WTC11 (cell line): ENCODE data around the gene FUT6. TPM values are rescaled to one million over a fixed set of nuclear protein-coding genes. Genes with fewer than 3 reads are reported as not detected.
"Not testable (repeated sequence)": the region's sequence is repeated elsewhere in the genome, so short reads cannot be mapped to it uniquely, and the experiment has no call there.

Experiments used
- ATAC-seq: fragments of 200-7000 bp; cut with Tn5 transposase; 2 replicates; pipeline ENCODE4 v1.10.0; 2021; ENCODE audit warnings: mild to moderate bottlenecking, moderate library complexity
- CTCF ChIA-PET: fragments of 300-600 bp; sonication (Branson Sonifier 250); formaldehyde crosslinking; loops from one replicate; lab custom pipeline; 2021; ENCODE audit warnings: antibody characterized with exemption; lab: Charles Lee
- POLR2A ChIA-PET: fragments of 350-600 bp; sonication (Branson Sonifier 250); formaldehyde crosslinking; loops from one replicate; lab custom pipeline; 2021; ENCODE audit warnings: antibody characterized with exemption; lab: Charles Lee
- DNase-seq: peaks from one replicate; pipeline ENCODE4 v3.0.0; 2021; ENCODE audit warnings: low spot score
- H3K27ac Mint-ChIP-seq: 2 replicates; pipeline ENCODE4 v1.8.0; 2021; ENCODE audit warnings: mixed read lengths
- H3K27me3 Mint-ChIP-seq: 2 replicates; pipeline ENCODE4 v1.8.0; 2021; ENCODE audit warnings: low read depth, mild to moderate bottlenecking, moderate library complexity, mixed read lengths
- H3K36me3 Mint-ChIP-seq: 2 replicates; pipeline ENCODE4 v1.8.0; 2021; ENCODE audit warnings: mixed read lengths
- H3K4me1 Mint-ChIP-seq: 2 replicates; pipeline ENCODE4 v1.8.0; 2022; ENCODE audit warnings: mixed read lengths
- H3K4me3 Mint-ChIP-seq: 2 replicates; pipeline ENCODE4 v1.8.0; 2021; ENCODE audit warnings: mild to moderate bottlenecking, moderate library complexity, mixed read lengths
- H3K9me3 Mint-ChIP-seq: 2 replicates; pipeline ENCODE4 v1.8.0; 2021; ENCODE audit warnings: mixed read lengths
- ATF3 ChIP-seq: sonication (generic); formaldehyde crosslinking; conservative IDR thresholded peaks from 2 replicates; pipeline ENCODE4 v1.8.1; 2022; ENCODE audit warnings: mild to moderate bottlenecking, missing genetic modification reagents
- CREM ChIP-seq: sonication (generic); formaldehyde crosslinking; IDR thresholded peaks from 2 replicates; pipeline ENCODE4 v1.8.1; 2022; ENCODE audit warnings: mild to moderate bottlenecking, missing genetic modification reagents, moderate library complexity
- ELF4 ChIP-seq: sonication (generic); formaldehyde crosslinking; IDR thresholded peaks from 2 replicates; pipeline ENCODE4 v1.8.1; 2022; ENCODE audit warnings: low read depth, mild to moderate bottlenecking, moderate library complexity, missing genetic modification reagents
- GTF2I ChIP-seq: fragments of 250-450 bp; sonication (Bioruptor Pico); conservative IDR thresholded peaks from 2 replicates; pipeline ENCODE4 v1.4.0; 2021; ENCODE audit warnings: mild to moderate bottlenecking
- IRF2 ChIP-seq: sonication (generic); formaldehyde crosslinking; IDR thresholded peaks from 2 replicates; pipeline ENCODE4 v1.8.0; 2022; ENCODE audit warnings: low read depth, missing genetic modification reagents, borderline replicate concordance
- MLX ChIP-seq: sonication (generic); formaldehyde crosslinking; IDR thresholded peaks from 2 replicates; pipeline ENCODE4 v1.8.1; 2023; ENCODE audit warnings: mild to moderate bottlenecking, missing genetic modification reagents, moderate library complexity
- MYBL2 ChIP-seq: sonication (generic); formaldehyde crosslinking; IDR thresholded peaks from 2 replicates; pipeline ENCODE4 v1.8.1; 2023; ENCODE audit warnings: mild to moderate bottlenecking, moderate library complexity, missing genetic modification reagents
- NR1H2 ChIP-seq: sonication (generic); formaldehyde crosslinking; IDR thresholded peaks from 2 replicates; pipeline ENCODE4 v1.9.0; 2021; ENCODE audit warnings: mild to moderate bottlenecking, moderate library complexity, missing genetic modification reagents
- RORB ChIP-seq: fragments of 250-450 bp; sonication (Bioruptor Pico); IDR thresholded peaks from 2 replicates; pipeline ENCODE4 v1.9.0; 2021; ENCODE audit warnings: mild to moderate bottlenecking
- ZNF121 ChIP-seq: sonication (generic); formaldehyde crosslinking; IDR thresholded peaks from 2 replicates; pipeline ENCODE4 v1.8.0; 2023; ENCODE audit warnings: missing genetic modification reagents
- ZNF219 ChIP-seq: sonication (generic); formaldehyde crosslinking; IDR thresholded peaks from 2 replicates; pipeline ENCODE4 v1.8.0; 2023; ENCODE audit warnings: missing genetic modification reagents, mild to moderate bottlenecking, borderline replicate concordance
- ZNF232 ChIP-seq: sonication (generic); formaldehyde crosslinking; IDR thresholded peaks from 2 replicates; pipeline ENCODE4 v1.8.0; 2022; ENCODE audit warnings: mild to moderate bottlenecking, missing genetic modification reagents
- ZNF263 ChIP-seq: sonication (generic); formaldehyde crosslinking; IDR thresholded peaks from 2 replicates; pipeline ENCODE4 v1.8.1; 2022; ENCODE audit warnings: low read depth, mild to moderate bottlenecking, moderate library complexity, missing genetic modification reagents
- ZNF317 ChIP-seq: sonication (generic); formaldehyde crosslinking; IDR thresholded peaks from 2 replicates; pipeline ENCODE4 v1.8.1; 2023; ENCODE audit warnings: low read depth, mild to moderate bottlenecking, moderate library complexity, missing genetic modification reagents, borderline replicate concordance
- ZNF423 ChIP-seq: fragments of 250-450 bp; sonication (Bioruptor Pico); IDR thresholded peaks from 2 replicates; pipeline ENCODE4 v2.1.2; 2022; ENCODE audit warnings: mild to moderate bottlenecking, moderate library complexity
- ZNF512 ChIP-seq: sonication (generic); formaldehyde crosslinking; IDR thresholded peaks from 2 replicates; pipeline ENCODE4 v1.8.1; 2022; ENCODE audit warnings: missing genetic modification reagents, borderline replicate concordance
- total RNA-seq: library from RNA; stranded (reverse); gene quantifications from 3 replicates; pipeline ENCODE4 v1.2.3, GENCODE V29; 2021
- TF ChIP-seq, protein P1 (sequence below): sonication (generic); formaldehyde crosslinking; IDR thresholded peaks from 2 replicates; pipeline ENCODE4 v1.8.0; 2022; ENCODE audit warnings: mild to moderate bottlenecking, missing genetic modification reagents
- TF ChIP-seq, protein P2 (sequence below): sonication (generic); formaldehyde crosslinking; IDR thresholded peaks from 2 replicates; pipeline ENCODE4 v1.8.1; 2022; ENCODE audit warnings: mild to moderate bottlenecking, missing genetic modification reagents, moderate library complexity, borderline replicate concordance

Gene FUT6
- total RNA-seq, 1 experiment from 2014 or later = not detected

DNA sequence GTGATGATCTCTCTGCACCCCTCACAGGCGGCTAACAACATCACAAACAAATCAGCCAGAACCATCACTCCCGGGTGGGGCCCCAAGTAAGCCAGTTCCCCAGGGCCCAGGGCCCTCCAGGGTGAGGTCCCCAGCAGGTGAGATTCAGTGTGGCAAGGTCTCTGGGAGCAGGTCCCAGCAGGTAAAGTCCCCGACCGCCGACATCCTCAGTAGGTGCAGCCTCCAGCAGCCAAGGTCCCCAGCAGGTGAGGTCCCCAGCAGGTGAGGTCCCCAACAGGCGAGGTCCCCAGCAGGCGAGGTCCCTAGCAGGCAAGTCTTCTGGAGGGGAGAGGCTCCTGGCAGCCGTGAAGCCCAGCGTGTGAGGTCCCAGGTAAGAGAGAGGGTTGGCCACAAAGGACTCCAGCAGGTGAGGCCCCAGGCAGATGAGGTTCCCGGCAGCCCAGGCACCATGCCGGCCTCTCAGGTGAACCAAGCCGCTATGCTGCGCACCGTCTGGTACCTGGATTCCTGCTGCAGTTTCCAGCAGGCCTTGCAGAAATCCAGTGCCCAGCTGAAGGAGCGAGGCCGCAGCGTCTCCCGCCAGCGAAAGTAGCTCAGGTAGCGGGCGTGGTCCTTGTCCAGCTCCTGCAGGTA is 3.9 kb upstream of the FUT6 start:
- H3K9me3 Mint-ChIP-seq = peaks cover 6% of the 10 kb centered on the region
- no peak overlapping the region for H3K4me3 Mint-ChIP-seq
- no peak for TF ChIP-seq ZNF423 (CRISPR knock-in tag)
- TF ChIP-seq MLX = no peak
- TF ChIP-seq IRF2 = no peak
- TF ChIP-seq ELF4 (CRISPR knock-in tag) = no peak
- TF ChIP-seq ZNF121 (CRISPR knock-in tag) = no peak
- TF ChIP-seq ZNF263 (CRISPR knock-in tag) = no peak
- TF ChIP-seq MYBL2 (CRISPR knock-in tag) = no peak
- no peak for TF ChIP-seq RORB (CRISPR knock-in tag)
- CTCF ChIA-PET = no interaction called here
- no peak overlapping the region for H3K27ac Mint-ChIP-seq
- DNase-seq (no peak), ATAC-seq (no peak)
- peaks cover 7% of the 10 kb centered on the region; the same call in 1 of the 2 replicates for H3K27me3 Mint-ChIP-seq
- POLR2A ChIA-PET = no interaction called here
- H3K4me1 Mint-ChIP-seq = no peaks in the 10 kb centered on the region
- H3K36me3 Mint-ChIP-seq = no peaks in the 10 kb centered on the region

- H3K27me3 Mint-ChIP-seq, ATAC-seq, CTCF ChIA-PET, H3K4me3 Mint-ChIP-seq, POLR2A ChIA-PET, H3K27ac Mint-ChIP-seq, H3K4me1 Mint-ChIP-seq, H3K36me3 Mint-ChIP-seq, DNase-seq, H3K9me3 Mint-ChIP-seq: not testable (repeated sequence)
Measured at GRCh38 chr19:5841735-5842111, 2.2 kb upstream of the FUT6 start.

GRCh38 chr19:5838353-5839064 is 993 bp downstream of the FUT6 start:
- CTCF ChIA-PET = interaction anchor here (1.1 kb wide), 1 partner anchor 35 kb away, joined by 5 read pairs; no protein-coding TSS in a partner anchor
- no peak overlapping the region for H3K4me3 Mint-ChIP-seq
- DNase-seq = no peak
- no peaks in the 10 kb centered on the region for H3K36me3 Mint-ChIP-seq
- TF ChIP-seq, protein P1, sequence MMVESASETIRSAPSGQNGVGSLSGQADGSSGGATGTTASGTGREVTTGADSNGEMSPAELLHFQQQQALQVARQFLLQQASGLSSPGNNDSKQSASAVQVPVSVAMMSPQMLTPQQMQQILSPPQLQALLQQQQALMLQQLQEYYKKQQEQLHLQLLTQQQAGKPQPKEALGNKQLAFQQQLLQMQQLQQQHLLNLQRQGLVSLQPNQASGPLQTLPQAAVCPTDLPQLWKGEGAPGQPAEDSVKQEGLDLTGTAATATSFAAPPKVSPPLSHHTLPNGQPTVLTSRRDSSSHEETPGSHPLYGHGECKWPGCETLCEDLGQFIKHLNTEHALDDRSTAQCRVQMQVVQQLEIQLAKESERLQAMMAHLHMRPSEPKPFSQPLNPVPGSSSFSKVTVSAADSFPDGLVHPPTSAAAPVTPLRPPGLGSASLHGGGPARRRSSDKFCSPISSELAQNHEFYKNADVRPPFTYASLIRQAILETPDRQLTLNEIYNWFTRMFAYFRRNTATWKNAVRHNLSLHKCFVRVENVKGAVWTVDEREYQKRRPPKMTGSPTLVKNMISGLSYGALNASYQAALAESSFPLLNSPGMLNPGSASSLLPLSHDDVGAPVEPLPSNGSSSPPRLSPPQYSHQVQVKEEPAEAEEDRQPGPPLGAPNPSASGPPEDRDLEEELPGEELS = no peak
- no peak for TF ChIP-seq NR1H2 (CRISPR knock-in tag)
- no peak for TF ChIP-seq ATF3
- TF ChIP-seq ZNF512 = no peak
- no peak for TF ChIP-seq GTF2I
- TF ChIP-seq ZNF317 (CRISPR knock-in tag) = no peak
- TF ChIP-seq, protein P2, sequence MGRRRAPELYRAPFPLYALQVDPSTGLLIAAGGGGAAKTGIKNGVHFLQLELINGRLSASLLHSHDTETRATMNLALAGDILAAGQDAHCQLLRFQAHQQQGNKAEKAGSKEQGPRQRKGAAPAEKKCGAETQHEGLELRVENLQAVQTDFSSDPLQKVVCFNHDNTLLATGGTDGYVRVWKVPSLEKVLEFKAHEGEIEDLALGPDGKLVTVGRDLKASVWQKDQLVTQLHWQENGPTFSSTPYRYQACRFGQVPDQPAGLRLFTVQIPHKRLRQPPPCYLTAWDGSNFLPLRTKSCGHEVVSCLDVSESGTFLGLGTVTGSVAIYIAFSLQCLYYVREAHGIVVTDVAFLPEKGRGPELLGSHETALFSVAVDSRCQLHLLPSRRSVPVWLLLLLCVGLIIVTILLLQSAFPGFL (CRISPR knock-in tag) = no peak
- no peak for TF ChIP-seq ZNF219
- no peak for TF ChIP-seq ZNF232 (CRISPR knock-in tag)
- no peak for TF ChIP-seq CREM
- TF ChIP-seq, all 79 proteins: peak for 0
- peaks cover 23% of the 10 kb centered on the region for H3K27me3 Mint-ChIP-seq
- no peak for ATAC-seq
- no peaks in the 10 kb centered on the region for H3K4me1 Mint-ChIP-seq
- H3K9me3 Mint-ChIP-seq = no peaks in the 10 kb centered on the region
- POLR2A ChIA-PET = interaction anchor here (1.5 kb wide), 1 partner anchor 10 kb away, joined by 4 read pairs; no protein-coding TSS in a partner anchor
- H3K27ac Mint-ChIP-seq = no peak overlapping the region
